ENCODE data around the gene UBE2E2.
"Not testable (repeated sequence)": the region's sequence is repeated elsewhere in the genome, so short reads cannot be mapped to it uniquely, and the experiment has no call there.

The UBE2E2 gene

DNA sequence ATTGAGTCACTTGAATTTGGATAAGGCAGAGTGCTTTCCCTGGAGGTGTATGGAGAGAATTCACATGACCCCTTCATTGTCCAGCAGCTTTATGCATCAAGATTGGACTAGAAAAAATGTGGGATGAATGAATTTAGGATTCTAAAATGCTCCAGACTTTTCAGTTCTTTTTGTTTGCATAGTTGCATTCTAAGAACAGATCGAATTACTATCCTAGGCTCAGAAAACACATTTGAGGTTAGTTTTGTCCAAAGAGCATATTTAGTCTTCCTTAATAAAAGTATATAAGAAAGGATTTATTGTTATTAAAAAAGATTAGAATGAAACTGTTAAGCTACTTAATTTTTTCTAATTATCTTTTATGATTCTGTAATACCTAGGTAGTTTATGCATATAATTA lies 127.4 kb downstream of the UBE2E2 start:
- H3K79me2 ChIP-seq (ENCODE audit: insufficient read depth, low read length): peaks cover 24% of the 10 kb centered on the region
- no peak overlapping the region for H2AFZ ChIP-seq (ENCODE audit: low read length)
- H3F3A ChIP-seq (ENCODE audit: insufficient read depth, low read length): no peaks in the 10 kb centered on the region
- peaks cover 9% of the 10 kb centered on the region for H3K4me1 ChIP-seq (ENCODE audit: insufficient read depth, low read length, severe bottlenecking)
- H3K27ac ChIP-seq (ENCODE audit: low read depth, low read length, poor library complexity, severe bottlenecking): no peak overlapping the region
- H3K36me3 ChIP-seq (ENCODE audit: insufficient read depth, low read length): no peaks in the 10 kb centered on the region
- H4K20me1 ChIP-seq (ENCODE audit: insufficient read depth, low read length): no peaks in the 10 kb centered on the region
- TF ChIP-seq, protein P1, sequence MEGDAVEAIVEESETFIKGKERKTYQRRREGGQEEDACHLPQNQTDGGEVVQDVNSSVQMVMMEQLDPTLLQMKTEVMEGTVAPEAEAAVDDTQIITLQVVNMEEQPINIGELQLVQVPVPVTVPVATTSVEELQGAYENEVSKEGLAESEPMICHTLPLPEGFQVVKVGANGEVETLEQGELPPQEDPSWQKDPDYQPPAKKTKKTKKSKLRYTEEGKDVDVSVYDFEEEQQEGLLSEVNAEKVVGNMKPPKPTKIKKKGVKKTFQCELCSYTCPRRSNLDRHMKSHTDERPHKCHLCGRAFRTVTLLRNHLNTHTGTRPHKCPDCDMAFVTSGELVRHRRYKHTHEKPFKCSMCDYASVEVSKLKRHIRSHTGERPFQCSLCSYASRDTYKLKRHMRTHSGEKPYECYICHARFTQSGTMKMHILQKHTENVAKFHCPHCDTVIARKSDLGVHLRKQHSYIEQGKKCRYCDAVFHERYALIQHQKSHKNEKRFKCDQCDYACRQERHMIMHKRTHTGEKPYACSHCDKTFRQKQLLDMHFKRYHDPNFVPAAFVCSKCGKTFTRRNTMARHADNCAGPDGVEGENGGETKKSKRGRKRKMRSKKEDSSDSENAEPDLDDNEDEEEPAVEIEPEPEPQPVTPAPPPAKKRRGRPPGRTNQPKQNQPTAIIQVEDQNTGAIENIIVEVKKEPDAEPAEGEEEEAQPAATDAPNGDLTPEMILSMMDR (IDR thresholded peaks at IDR 0.05; ENCODE audit: low read length): no peak
- no peak for TF ChIP-seq EZH2 (IDR thresholded peaks at IDR 0.05; ENCODE audit: borderline replicate concordance, low read length)
- H3K9me2 ChIP-seq (ENCODE audit: low read depth, low read length): no peaks in the 10 kb centered on the region
- H3K27me3 ChIP-seq (ENCODE audit: insufficient read depth, low read length): no peaks in the 10 kb centered on the region
- no peak overlapping the region for H3K4me2 ChIP-seq (ENCODE audit: low read length)
- no peak overlapping the region for H3K4me3 ChIP-seq (ENCODE audit: low read depth, low read length, poor library complexity, severe bottlenecking)
- H3K9ac ChIP-seq (ENCODE audit: low read length): no peak overlapping the region
- no peaks in the 10 kb centered on the region for H3K9me3 ChIP-seq (ENCODE audit: low read length)

DNA sequence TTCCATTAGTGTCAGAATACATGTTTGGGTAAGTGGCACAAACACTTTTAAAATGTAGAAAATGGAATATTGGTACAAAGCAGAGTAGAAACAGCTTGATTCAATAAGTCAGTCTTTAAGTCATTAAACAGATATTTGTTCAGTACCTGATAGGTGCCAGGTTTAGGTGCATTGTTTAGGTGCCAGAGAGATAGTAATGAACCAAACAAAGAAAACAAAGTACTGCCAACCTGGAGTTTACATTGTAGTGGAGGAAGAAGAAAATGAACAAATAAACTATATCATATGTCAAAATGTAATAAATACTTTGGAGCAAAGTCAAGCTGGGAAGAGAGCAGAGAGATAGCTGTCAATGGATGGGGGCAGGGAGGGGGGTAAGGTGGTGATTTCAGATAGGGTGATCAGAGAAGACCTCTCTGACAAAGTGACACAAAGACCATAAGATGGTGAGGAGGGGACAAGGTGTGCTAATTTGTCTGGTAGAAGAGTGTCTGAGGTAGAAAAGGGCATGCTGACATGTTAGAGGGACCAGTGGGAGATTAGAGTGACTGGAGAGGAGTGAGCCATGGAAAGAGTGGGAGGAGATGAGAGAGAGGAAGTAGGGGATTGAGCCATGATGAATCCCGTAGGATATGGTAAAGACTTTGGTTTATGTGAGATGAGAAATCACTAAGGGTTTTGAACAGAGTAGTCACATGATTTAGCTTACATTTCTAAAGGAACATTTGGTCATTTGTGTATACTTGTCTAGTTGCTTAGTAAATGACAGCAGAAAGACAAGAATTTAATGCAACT lies 128.2 kb downstream of the UBE2E2 start:
- no peak for TF ChIP-seq EZH2 (IDR thresholded peaks at IDR 0.05; ENCODE audit: borderline replicate concordance, low read length)
- TF ChIP-seq, protein P1 (IDR thresholded peaks at IDR 0.05; ENCODE audit: low read length): no peak
- H3F3A ChIP-seq (ENCODE audit: insufficient read depth, low read length): no peaks in the 10 kb centered on the region
- peaks cover 7% of the 10 kb centered on the region for H3K4me1 ChIP-seq (ENCODE audit: insufficient read depth, low read length, severe bottlenecking)
- no peak overlapping the region for H3K27ac ChIP-seq (ENCODE audit: low read depth, low read length, poor library complexity, severe bottlenecking)
- peaks cover 21% of the 10 kb centered on the region for H3K79me2 ChIP-seq (ENCODE audit: insufficient read depth, low read length)
- no peak overlapping the region for H2AFZ ChIP-seq (ENCODE audit: low read length)
- no peak overlapping the region for H3K4me2 ChIP-seq (ENCODE audit: low read length)
- H3K9me3 ChIP-seq (ENCODE audit: low read length): no peaks in the 10 kb centered on the region
- H3K9me2 ChIP-seq (ENCODE audit: low read depth, low read length): no peaks in the 10 kb centered on the region
- H3K9ac ChIP-seq (ENCODE audit: low read length): no peak overlapping the region
- no peaks in the 10 kb centered on the region for H3K27me3 ChIP-seq (ENCODE audit: insufficient read depth, low read length)
- no peaks in the 10 kb centered on the region for H3K36me3 ChIP-seq (ENCODE audit: insufficient read depth, low read length)
- H4K20me1 ChIP-seq (ENCODE audit: insufficient read depth, low read length): no peaks in the 10 kb centered on the region
- no peak overlapping the region for H3K4me3 ChIP-seq (ENCODE audit: low read depth, low read length, poor library complexity, severe bottlenecking)

DNA sequence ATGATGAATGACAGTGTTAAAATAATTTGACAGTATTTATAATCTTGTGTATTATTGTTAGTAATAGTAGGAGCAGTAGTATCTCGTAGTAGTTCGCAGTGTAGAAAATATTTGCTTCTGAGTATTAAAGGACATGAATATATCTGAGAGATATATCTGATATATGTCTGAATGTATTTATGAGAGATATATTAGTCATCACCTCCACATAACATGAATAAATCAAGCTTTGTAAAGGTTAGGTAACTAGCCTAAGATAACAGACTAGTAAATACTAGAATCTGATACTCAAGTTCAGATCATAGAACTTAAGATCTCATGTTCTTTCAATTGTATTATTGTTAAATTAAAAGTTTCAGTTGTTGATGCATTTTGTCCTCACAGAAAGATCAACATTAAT lies 130.5 kb downstream of the UBE2E2 start:
- H3K9ac ChIP-seq (ENCODE audit: low read length): no peak overlapping the region
- no peak overlapping the region for H3K4me3 ChIP-seq (ENCODE audit: low read depth, low read length, poor library complexity, severe bottlenecking)
- H3K27me3 ChIP-seq (ENCODE audit: insufficient read depth, low read length): no peaks in the 10 kb centered on the region
- H3K9me3 ChIP-seq (ENCODE audit: low read length): no peaks in the 10 kb centered on the region
- H4K20me1 ChIP-seq (ENCODE audit: insufficient read depth, low read length): no peaks in the 10 kb centered on the region
- H3K79me2 ChIP-seq (ENCODE audit: insufficient read depth, low read length): peaks cover 20% of the 10 kb centered on the region
- H2AFZ ChIP-seq (ENCODE audit: low read length): no peak overlapping the region
- H3K9me2 ChIP-seq (ENCODE audit: low read depth, low read length): no peaks in the 10 kb centered on the region
- H3K36me3 ChIP-seq (ENCODE audit: insufficient read depth, low read length): no peaks in the 10 kb centered on the region
- peaks cover 7% of the 10 kb centered on the region for H3K4me1 ChIP-seq (ENCODE audit: insufficient read depth, low read length, severe bottlenecking)
- H3K4me2 ChIP-seq (ENCODE audit: low read length): no peak overlapping the region
- TF ChIP-seq, protein P1 (IDR thresholded peaks at IDR 0.05; ENCODE audit: low read length): no peak
- no peak for TF ChIP-seq EZH2 (IDR thresholded peaks at IDR 0.05; ENCODE audit: borderline replicate concordance, low read length)
- no peak overlapping the region for H3K27ac ChIP-seq (ENCODE audit: low read depth, low read length, poor library complexity, severe bottlenecking)
- H3F3A ChIP-seq (ENCODE audit: insufficient read depth, low read length): no peaks in the 10 kb centered on the region

DNA sequence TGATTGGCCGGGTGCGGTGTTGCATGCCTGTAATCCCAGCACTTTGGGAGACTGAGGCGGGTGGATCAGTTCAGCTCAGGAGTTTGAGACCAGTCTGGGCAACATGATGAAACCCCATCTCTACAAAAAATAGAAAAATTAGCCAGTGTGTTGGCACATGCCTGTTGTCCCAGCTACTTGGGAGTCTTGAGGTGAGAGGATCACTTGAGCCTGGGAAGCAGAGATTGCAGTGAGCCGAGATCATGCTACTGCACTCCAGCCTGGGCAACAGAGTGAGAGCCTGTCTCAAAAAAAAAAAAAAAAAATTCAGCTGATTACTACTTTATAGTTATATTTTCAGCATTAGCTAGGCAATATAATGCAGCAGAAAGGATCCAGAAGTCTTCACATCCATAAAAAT lies 133.7 kb downstream of the UBE2E2 start:
- peaks cover 31% of the 10 kb centered on the region for H3K4me1 ChIP-seq (ENCODE audit: insufficient read depth, low read length, severe bottlenecking)
- not testable (repeated sequence) for H3K4me3 ChIP-seq (ENCODE audit: low read depth, low read length, poor library complexity, severe bottlenecking); H4K20me1 ChIP-seq (ENCODE audit: insufficient read depth, low read length)

More for the DNA sequence above, 133.7 kb downstream of the UBE2E2 start:
- H3K4me2 ChIP-seq (ENCODE audit: low read length); H3K9me2 ChIP-seq (ENCODE audit: low read depth, low read length); H2AFZ ChIP-seq (ENCODE audit: low read length); H3K9ac ChIP-seq (ENCODE audit: low read length); H3K27me3 ChIP-seq (ENCODE audit: insufficient read depth, low read length); H3K27ac ChIP-seq (ENCODE audit: low read depth, low read length, poor library complexity, severe bottlenecking); H3K36me3 ChIP-seq (ENCODE audit: insufficient read depth, low read length); H3K9me3 ChIP-seq (ENCODE audit: low read length); H3F3A ChIP-seq (ENCODE audit: insufficient read depth, low read length): not testable (repeated sequence)
- H3K79me2 ChIP-seq (ENCODE audit: insufficient read depth, low read length): peaks cover 21% of the 10 kb centered on the region
